HG02623 (cell line): Measurements from ENCODE around the gene KRTAP5-11.
"Not testable (repeated sequence)": the region's sequence is repeated elsewhere in the genome, so short reads cannot be mapped to it uniquely, and the experiment has no call there.

Experiments used
- ATAC-seq: cut with Tn5 transposase; IDR thresholded peaks from one replicate; pipeline ENCODE4 v1.9.1; 2021; ENCODE audit warnings: moderate library complexity; ENCODE audit not compliant: unreplicated experiment

Gene KRTAP5-11

DNA sequence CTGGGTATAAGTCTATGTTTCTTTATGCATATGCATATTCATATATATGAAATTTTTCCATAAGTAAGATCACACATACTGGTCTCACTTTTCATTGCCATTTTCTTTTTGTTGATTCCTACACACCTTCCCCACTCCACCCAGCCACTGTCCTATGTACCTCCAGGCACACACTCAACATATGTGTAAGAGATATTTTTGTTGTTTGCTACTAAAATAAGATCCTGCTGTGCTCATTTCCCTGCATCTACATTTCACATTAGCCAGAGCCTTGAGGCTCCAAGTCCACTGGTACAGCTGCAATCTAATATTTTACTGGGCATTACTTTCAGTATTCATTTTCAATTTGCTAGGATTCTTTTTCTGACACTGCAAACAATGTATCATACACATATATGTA lies 25.4 kb downstream of the KRTAP5-11 start:
- ATAC-seq, result no peak

DNA sequence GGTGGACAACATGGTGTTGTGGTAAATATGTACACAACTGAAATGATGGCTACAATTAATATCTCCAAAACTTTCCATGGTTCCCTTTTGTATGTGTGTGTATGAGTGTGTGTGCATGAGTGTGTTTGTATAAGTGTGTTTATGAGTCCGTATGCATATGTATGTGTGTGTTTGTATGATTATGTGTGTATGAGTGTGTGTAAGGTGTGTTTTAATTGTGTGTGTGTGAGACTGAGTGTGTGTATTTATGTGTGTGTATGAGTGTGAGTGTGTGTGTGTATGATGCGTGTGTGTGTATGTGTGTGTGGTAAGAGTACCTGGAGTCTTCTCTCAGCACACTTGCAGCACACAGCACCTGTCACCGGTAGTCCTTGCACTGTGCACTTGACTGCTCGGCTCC lies 26.7 kb downstream of the KRTAP5-11 start:
- no peak for ATAC-seq

DNA sequence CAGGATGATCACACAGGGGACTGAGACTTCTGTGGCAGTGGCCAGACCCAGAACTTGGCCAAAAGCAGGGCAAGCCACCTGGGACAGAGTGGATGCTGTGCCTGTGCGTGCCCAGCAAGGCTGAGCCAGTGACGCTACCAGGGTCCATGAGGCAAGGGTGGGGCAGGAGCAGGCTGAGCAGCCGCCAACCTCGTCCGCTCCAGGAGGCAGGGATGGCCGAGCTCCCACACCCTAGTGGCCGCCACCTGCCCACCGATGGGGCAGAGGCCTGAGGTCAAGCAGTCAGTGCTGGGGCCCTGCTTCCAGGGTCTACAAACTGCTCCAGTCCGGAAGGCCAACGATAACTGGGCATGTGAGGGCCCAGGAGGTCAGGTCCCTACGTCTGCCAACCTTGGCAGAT lies 27.2 kb downstream of the KRTAP5-11 start:
- ATAC-seq, result no peak

DNA sequence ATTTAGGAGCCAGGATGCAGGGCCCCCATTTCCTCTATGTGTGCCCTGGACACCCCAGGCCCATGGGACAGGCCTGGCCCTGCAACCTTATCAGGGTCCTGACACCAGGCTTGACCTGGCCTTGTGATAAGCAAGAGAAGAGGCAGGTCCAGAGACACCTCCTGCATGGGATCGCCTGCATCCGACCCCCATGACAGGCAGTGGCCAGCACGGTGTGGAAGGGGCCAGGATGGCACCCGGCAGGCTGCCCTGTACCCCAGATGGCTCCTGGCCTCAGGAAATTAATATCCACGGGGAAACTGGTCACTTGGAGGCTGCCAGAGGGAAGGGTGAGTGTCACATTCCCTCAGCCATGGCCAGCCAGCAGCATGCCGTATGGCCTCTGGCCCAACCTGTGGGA lies 27.7 kb downstream of the KRTAP5-11 start:
- ATAC-seq, result no peak

DNA sequence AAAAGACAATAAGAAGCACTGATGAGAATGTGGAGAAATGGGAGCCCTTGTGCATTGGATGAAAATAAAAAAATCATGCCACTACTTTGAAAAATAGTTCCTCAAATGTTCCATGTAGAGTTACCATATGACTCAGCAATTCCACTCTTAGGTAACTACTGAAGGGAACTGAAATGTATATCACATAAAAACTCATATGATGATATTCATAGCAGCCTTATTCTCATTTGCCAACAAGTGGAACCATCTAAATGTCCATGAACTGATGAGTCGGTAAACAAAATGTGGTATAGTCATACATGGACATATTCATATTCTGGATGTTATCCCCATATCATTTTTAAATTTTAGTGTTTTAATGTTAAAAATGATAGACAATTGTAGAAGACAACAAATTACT lies 31.0 kb downstream of the KRTAP5-11 start:
- ATAC-seq, result no peak

DNA sequence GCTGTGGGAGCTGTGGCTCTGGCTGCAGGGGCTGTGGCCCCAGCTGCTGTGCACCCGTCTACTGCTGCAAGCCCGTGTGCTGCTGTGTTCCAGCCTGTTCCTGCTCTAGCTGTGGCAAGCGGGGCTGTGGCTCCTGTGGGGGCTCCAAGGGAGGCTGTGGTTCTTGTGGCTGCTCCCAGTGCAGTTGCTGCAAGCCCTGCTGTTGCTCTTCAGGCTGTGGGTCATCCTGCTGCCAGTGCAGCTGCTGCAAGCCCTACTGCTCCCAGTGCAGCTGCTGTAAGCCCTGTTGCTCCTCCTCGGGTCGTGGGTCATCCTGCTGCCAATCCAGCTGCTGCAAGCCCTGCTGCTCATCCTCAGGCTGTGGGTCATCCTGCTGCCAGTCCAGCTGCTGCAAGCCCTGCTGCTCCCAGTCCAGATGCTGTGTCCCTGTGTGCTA lies 33.9 kb downstream of the KRTAP5-11 start:
- ATAC-seq, result no peak

DNA sequence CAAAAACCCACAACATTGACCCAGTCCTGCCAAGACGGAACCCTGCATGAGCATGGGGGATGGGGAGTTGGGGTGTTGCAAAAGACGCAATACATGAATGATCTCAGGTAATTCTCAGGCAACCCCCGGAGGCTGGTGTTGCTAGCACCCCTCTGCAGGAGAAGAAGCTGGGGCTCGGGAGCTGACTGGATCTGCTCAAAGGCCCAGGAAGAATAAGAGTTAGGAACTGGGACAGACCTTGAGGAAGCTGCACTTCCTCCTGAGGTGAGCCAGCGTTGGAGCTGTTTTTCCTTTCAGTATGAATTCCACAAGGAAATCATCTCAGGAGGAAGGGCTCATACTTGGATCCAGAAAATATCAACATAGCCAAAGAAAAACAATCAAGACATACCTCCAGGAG lies 34.6 kb downstream of the KRTAP5-11 start, which contains the start of gene KRTAP5-9:
Gene KRTAP5-9 (plus strand): TSS at position 301 of the 400 bp plus-strand sequence. CDS start 238 bp downstream, outside the sequence.
- ATAC-seq, result no peak

DNA sequence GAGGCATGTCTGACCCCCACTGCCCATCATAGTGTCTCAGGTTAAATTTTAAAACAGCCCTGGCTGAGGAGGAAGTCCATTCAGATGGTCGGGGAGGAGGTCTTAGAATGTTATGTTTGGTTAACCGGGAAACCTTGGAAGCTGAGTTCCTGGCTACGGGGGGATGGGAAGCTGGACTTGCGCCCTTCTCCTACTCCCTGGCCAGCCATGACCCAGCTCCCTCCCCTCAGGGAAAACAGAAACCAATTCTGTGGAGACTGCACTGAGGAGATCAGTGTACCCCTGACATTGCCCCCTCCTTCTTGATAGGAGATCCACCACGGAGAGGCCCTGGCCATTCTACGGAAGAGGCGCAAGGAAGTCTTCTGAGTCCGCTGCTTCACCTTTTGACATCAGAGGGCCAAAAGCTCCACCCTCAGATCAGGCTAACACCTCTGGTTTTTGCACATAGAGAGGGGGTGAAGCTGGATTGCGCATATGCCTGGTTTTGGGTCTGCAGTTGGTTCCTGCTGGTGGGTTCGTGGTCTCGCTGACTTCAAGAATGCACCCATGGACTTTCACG lies 37.2 kb downstream of the KRTAP5-11 start:
- ATAC-seq, result no peak

DNA sequence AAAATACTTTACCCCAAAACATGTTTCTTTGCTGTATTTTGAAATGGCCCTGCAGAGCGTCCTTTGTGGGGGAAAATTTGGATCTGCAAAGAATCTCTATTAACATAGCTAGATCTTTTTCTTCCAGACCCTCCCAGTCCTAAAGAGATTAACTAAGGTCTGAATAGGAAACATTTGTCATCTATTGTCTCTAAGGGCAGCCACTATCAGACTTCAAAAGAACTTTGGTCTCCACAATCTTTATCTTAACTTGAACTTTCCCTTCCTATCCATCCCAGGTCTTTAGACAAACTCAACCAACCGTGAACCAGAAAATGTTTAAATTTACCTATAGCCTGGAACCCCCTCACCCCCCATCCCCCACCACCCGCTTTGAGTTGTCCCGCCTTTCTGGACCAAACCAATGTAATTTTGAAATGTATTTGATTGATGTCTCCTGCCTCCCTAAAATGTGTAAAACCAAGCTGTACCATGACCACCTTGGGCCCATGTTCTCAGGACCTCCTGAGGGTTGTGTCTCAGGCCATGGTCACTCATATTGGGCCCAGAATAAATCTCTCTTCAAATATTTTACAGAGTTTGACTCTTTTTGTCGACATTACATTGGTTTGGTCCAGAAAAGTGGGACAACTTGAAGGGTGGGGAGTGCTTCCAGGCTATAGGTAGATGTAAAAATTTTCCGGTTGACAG lies 38.0 kb downstream of the KRTAP5-11 start:
- ATAC-seq, result no peak

DNA sequence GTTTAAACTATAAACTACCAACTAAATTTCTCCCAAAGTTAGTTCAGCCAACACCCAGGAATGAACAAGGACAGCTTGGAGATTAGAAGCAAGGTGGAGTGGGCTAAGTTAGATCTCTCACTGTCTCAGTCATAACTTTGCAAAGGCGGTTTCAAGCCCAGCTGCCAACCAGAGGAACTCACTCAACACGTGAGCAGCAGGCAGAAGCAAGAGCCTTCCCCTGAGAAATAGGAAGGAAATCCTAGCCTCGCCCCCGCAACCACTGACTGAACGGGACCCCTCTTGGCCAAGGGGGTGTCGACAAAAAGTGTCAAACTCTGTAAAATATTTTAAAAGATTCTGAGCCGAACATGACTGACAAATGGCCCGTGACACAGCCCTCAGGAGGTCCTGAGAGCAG lies 38.8 kb downstream of the KRTAP5-11 start:
- ATAC-seq, result no peak

DNA sequence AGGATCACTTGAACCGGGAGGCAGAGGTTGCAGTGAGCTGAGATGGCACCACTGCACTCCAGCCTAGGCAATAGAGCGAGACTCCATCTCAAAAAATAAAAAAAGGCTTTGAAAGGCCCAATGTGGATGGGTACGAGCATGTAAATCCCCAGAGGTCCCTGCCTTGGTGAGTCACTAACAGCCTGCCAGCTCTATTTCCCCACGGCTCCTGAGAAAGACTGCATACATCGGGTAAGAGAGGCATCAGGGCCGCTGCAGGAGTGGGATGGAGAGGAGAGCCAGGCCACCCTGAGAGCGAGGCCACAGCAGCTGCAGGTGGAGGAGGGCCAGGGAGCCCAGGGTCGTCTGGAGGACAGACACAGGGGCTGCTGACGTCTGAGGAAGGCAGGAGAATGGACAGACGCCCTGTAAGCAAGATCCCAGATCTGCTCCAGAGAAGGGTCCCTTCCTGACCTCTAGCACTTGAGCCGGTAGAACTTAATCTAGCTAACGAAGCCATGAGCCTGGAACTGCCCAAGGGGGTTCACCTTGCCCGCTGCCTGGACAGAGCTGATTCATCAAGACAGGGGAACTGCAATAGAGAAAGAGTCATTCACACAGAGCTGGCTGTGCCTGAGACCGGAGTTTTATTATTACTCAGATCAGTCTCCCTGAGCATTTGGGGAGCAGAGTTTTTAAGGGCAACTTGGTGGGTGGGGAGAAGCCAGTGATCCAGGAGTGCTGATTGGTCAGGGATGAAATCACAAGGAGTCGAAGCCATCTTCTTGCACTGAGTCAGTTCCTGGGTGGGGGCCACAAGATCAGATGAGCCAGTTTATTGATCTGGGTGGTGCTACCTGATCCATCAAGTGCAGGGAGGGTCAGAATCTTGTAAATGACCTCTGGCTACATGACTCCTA lies 39.5 kb downstream of the KRTAP5-11 start:
- no peak for ATAC-seq

DNA sequence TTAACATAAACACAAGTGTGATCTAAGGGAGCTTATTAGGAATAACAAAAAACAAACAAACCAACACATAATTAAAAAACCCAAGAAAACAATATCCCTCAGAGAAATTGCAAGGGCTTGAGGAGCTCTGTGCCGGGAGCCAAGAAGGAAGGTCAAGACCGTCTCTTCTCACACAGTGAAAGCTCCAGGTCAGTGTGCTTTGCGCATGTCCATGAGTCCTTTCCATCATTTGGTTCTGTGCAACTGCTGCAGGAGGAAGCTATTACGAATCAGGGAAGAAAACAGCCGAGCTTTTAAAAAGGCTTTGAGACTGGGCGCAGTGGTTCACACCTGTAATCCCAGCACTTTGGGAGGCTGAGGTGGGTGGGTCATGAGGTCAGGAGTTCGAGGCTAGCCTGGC lies 40.3 kb downstream of the KRTAP5-11 start:
- ATAC-seq, result no peak

DNA sequence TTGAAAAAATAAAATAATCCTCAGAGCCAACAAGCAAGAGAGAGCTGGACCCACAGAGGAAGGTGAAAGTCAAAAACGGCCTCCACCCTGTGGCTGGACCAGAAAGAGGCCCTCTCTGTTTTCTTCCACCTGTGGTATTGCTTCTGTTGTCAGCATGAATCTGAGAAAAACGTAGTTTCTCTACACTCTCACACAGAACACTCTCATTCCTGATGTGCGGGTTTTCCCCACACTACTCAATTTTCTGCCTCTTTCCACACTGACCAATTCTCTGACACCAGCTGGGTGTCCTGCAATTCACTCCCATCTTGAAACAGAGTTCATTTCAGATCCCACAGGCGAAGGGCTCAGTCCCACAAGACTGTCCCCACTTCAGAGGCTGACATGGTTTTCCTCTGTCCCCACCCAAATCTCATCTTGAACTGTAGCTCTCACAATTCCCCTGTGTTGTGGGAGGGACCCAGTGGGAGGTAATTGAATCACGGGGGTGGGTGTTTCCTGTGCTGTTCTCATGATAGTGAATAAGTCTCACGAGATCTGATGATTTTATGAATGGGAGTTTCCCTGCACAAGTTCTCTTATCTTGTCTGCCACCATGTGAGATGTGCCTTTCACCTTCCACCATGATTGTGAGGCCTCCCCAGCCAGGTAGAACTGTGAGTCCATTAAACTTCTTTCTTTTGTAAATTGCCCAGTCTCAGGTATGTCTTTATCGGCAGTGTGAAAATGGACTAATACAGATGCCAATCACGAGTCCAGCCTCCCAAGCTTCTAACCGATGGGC lies 42.0 kb downstream of the KRTAP5-11 start:
- ATAC-seq, result peak; percentile 45

DNA sequence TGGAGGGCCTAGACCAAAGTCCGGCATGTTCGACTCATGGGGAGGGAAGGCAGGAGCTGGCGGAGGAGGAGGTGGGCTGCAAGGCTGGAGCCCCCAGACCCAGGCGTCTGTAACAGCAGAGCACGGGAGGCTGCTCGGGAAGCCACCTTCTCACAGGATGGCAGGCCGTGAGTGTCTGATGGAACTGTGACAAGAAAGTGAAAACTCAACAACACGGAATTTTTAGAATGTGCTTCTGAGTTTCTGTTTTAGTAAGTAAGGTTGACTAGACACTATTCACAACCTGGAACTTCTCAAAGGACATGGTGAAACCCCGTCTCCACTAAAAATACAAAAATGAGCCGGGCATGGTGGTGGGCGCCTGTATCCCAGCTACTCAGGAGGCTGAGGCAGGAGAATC lies 42.7 kb downstream of the KRTAP5-11 start:
- not testable (repeated sequence) for ATAC-seq

DNA sequence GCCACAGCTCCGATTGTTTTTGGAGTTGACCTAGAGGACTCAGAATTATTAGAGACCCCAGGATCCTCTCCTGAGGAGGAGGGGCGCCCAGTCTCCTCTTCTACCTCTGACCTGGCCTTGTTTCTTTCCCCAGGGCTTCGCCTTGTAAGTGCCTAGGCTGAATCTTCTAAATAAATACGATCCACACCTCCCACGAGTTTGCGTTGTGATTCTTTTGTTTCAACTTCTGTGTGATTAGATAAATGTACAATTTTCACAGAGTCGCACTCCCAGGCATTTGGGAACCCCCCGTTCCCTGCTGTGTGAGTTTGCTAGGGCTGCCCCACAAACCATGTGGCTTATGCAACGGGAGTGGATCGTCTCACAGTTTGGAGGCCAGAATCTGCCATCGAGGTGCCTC lies 43.7 kb downstream of the KRTAP5-11 start:
- ATAC-seq, result no peak

DNA sequence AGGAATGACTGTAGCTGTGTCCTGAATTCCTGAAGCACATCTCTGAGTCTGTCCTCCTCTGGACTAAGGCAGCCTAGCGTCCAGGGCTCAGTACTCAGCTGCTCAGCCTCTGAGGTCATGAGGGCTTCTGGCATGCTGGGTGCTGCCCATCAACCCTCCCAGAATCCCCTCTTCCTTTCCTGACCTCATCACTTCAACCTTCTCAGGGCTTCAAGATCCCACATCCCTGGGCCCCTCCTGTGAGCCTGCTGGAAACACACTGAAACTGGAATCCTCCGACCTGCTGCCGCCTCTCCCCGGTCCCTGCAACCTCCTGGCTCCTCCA lies 44.0 kb downstream of the KRTAP5-11 start:
- no peak for ATAC-seq

DNA sequence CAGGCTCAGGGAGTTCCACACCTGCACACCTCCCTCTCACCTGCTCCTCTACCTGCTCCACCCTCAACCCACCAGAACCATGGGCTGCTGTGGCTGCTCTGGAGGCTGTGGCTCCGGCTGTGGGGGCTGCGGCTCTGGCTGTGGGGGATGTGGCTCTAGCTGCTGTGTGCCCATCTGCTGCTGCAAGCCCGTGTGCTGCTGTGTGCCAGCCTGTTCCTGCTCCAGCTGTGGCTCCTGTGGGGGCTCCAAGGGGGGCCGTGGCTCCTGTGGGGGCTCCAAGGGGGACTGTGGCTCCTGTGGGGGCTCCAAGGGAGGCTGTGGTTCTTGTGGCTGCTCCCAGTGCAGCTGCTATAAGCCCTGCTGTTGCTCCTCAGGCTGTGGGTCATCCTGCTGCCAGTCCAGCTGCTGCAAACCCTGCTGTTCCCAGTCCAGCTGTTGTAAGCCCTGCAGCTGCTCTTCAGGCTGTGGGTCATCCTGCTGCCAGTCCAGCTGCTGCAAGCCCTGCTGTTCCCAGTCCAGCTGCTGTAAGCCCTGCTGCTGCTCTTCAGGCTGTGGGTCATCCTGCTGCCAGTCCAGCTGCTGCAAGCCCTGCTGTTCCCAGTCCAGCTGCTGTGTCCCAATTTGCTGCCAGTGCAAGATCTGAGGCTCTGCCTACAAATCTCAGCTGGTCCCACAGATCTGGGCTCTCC lies 44.6 kb downstream of the KRTAP5-11 start, which contains the start of gene KRTAP5-8:
Gene KRTAP5-8 (plus strand): TSS at position 49 of the 689 bp plus-strand sequence. CDS start 31 bp downstream, at position 80.
- ATAC-seq, result not testable (repeated sequence)

DNA sequence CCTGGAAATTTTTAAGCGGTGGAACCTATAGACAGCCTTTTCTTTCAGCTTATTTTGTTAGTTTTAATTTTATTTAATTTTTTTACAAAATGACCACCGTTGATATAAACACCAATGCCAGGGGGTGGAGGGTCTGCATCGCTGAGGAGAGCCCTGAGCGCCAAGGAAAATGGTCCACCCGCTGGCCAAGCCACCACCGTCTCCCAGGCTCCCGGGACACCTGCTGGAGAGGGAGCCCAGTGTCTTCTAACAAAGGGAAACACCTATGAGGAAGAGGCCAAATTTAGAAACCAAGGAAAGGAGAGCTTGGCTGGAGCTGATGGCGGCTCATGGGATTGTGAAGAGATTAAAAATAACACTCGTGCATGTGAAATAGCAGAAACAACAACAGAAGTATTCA lies 45.1 kb downstream of the KRTAP5-11 start:
- no peak for ATAC-seq

DNA sequence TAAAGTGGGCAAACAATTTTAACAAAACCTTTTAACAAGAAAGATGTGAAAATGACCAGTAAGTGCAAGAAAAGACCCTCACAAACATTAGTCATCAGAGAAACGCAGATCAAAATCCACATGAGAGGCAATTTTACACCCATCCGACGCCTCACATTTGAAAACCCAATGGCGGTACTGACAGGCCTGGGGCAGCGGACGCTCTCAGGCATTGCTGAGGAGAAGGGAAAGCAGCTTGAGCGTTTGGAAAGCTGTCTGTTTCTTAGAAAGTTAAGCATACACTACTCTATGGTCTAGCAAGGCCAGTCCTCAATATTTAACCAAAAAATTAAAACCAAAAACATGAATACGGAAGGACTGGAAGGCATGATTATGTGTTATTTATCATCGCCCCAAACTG lies 46.9 kb downstream of the KRTAP5-11 start:
- ATAC-seq, result no peak
